NCI-H2196 treated with DMSO at 0.1 percent for 48 hours (cell line): ENCODE results near the gene PDE4A.
A peak's percentile ranks its signal among the peaks of the same experiment; 100 is the strongest.

ENCODE experiments used
- DNase-seq: peaks from one replicate; lab custom pipeline; 2025; ENCODE audit not compliant: unreplicated experiment; lab: John Stamatoyannopoulos, UW

Gene PDE4A

GRCh38 chr19:10505583-10506229 lies 85.4 kb downstream of the PDE4A start:
- no peak for DNase-seq

GRCh38 chr19:10508036-10508435 lies 87.7 kb downstream of the PDE4A start:
- no peak for DNase-seq

- no peak for DNase-seq
Observed at GRCh38 chr19:10508707-10509106, 88.4 kb downstream of the PDE4A start.

- no peak for DNase-seq
Observed at GRCh38 chr19:10510301-10510802, 90.0 kb downstream of the PDE4A start.

GRCh38 chr19:10513223-10513622 lies 92.9 kb downstream of the PDE4A start:
- no peak for DNase-seq

GRCh38 chr19:10514211-10515145 lies 94.1 kb downstream of the PDE4A start:
- DNase-seq = no peak

- DNase-seq = no peak
Observed at GRCh38 chr19:10516064-10516385, 95.7 kb downstream of the PDE4A start.

- no peak for DNase-seq
Observed at GRCh38 chr19:10516671-10517286, 96.4 kb downstream of the PDE4A start.

GRCh38 chr19:10517361-10517759 lies 97.0 kb downstream of the PDE4A start, which contains the start of gene S1PR5:
S1PR5 (minus strand) TSS chr19:10517447; CDS start chr19:10515011, 2,436 bp downstream.
- peak; percentile 73 for DNase-seq

GRCh38 chr19:10517760-10518443 lies 97.6 kb downstream of the PDE4A start:
- DNase-seq = peak; percentile 48

- no peak for DNase-seq
Observed at GRCh38 chr19:10518444-10519361, 98.4 kb downstream of the PDE4A start.
